ENCODE data around the gene ATP10D. TPM values are rescaled to one million over a fixed set of nuclear protein-coding genes. Genes with fewer than 3 reads are reported as not detected.

Gene ATP10D
- total RNA-seq, 1 experiment from 2014 or later = 3.8 TPM

- H4K5ac ChIP-seq (ENCODE audit: insufficient read length, low read depth, low read length) = no peak overlapping the region
- H3K14ac ChIP-seq (ENCODE audit: insufficient read depth, low read length) = no peak overlapping the region
- no peaks in the 10 kb centered on the region; the same call in 1 of the 2 replicates for H3K4me1 ChIP-seq (ENCODE audit: insufficient read depth, low read length)
- H4K91ac ChIP-seq (ENCODE audit: insufficient read length, low read depth, low read length) = no peak overlapping the region
- H3K4ac ChIP-seq (ENCODE audit: low read depth, low read length) = no peak overlapping the region
- no peaks in the 10 kb centered on the region for H3K79me1 ChIP-seq (ENCODE audit: insufficient read depth, low read depth, low read length, poor library complexity, severe bottlenecking)
- Mint-ChIP-seq H3K27ac (no peak overlapping the region), H3K4me1 (peaks cover 12 to 14% of the 10 kb centered on the region in 2 experiments), H3K9me3 (no peaks in the 10 kb centered on the region), H3K27me3 (ENCODE audit: low read depth) (no peaks in the 10 kb centered on the region), H3K36me3 (ENCODE audit: insufficient read depth in 1 of 3, low read depth in 3 of 3) (no peaks in the 10 kb centered on the region), H3K4me3 (no peak overlapping the region)
- H2BK12ac ChIP-seq (ENCODE audit: insufficient read length, low read depth, low read length) = no peak overlapping the region
- no peak overlapping the region for H3K9ac ChIP-seq (ENCODE audit: extremely low read depth, insufficient read length, low read length)
- H3K79me2 ChIP-seq (ENCODE audit: insufficient read depth, low read length) = no peaks in the 10 kb centered on the region
- no peak overlapping the region for H3K4me2 ChIP-seq (ENCODE audit: insufficient read depth, insufficient read length, low read length)
- no peak overlapping the region for H2BK120ac ChIP-seq (ENCODE audit: low read depth, low read length, poor library complexity, severe bottlenecking)
- H3K56ac ChIP-seq (ENCODE audit: insufficient read length, low read depth, low read length) = no peak overlapping the region
- no peaks in the 10 kb centered on the region for H3K23me2 ChIP-seq (ENCODE audit: insufficient read length, low read depth, low read length, poor library complexity, severe bottlenecking)
- no peak overlapping the region for H2BK20ac ChIP-seq (ENCODE audit: low read depth, low read length, poor library complexity, severe bottlenecking)
- no peak overlapping the region for H3K18ac ChIP-seq (ENCODE audit: insufficient read length, low read depth, low read length)
- no peaks in the 10 kb centered on the region for H3K27me3 ChIP-seq (ENCODE audit: insufficient read depth, low read length)
- H3K23ac ChIP-seq (ENCODE audit: insufficient read length, low read depth, low read length) = no peak overlapping the region
- no peaks in the 10 kb centered on the region for H4K20me1 ChIP-seq (ENCODE audit: control insufficient read depth, insufficient read depth, insufficient read length)
- WGBS (ENCODE audit: extremely low coverage, insufficient read length, low lambda C conversion rate) = no CpG with 5 or more reads among the region's 1 CpG
- no peak overlapping the region for H2AK5ac ChIP-seq (ENCODE audit: insufficient read length, low read length)
- no peak overlapping the region for H3T11ph ChIP-seq (ENCODE audit: low read length)
- no peak for DNase-seq
- no peaks in the 10 kb centered on the region for H3K9me3 ChIP-seq (ENCODE audit: control insufficient read depth, low read depth, low read length)
- H2BK5ac ChIP-seq (ENCODE audit: insufficient read length, low read length) = no peak overlapping the region
- H2BK15ac ChIP-seq (ENCODE audit: low read depth, low read length) = no peak overlapping the region
- H4K8ac ChIP-seq (replicated peaks; ENCODE audit: insufficient read length, low read depth, low read length) = no peak overlapping the region
- no peak overlapping the region for H3K27ac ChIP-seq (ENCODE audit: insufficient read length, low read depth, low read length)
- no peak overlapping the region for H2AFZ ChIP-seq (ENCODE audit: low read length)
- TF ChIP-seq, protein P1, sequence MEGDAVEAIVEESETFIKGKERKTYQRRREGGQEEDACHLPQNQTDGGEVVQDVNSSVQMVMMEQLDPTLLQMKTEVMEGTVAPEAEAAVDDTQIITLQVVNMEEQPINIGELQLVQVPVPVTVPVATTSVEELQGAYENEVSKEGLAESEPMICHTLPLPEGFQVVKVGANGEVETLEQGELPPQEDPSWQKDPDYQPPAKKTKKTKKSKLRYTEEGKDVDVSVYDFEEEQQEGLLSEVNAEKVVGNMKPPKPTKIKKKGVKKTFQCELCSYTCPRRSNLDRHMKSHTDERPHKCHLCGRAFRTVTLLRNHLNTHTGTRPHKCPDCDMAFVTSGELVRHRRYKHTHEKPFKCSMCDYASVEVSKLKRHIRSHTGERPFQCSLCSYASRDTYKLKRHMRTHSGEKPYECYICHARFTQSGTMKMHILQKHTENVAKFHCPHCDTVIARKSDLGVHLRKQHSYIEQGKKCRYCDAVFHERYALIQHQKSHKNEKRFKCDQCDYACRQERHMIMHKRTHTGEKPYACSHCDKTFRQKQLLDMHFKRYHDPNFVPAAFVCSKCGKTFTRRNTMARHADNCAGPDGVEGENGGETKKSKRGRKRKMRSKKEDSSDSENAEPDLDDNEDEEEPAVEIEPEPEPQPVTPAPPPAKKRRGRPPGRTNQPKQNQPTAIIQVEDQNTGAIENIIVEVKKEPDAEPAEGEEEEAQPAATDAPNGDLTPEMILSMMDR (conservative IDR thresholded peaks at IDR 0.05) = no peak
Measured at GRCh38 chr4:47475411-47475810, 9.7 kb upstream of the ATP10D start.
